Osteoblast (primary cell): ENCODE measurements around the gene PDE1C. TPM values are rescaled to one million over a fixed set of nuclear protein-coding genes. Genes with fewer than 3 reads are reported as not detected.
A peak's percentile ranks its signal among the peaks of the same experiment; 100 is the strongest.

Experiments
- DNase-seq: peaks from one replicate; pipeline ENCODE4 v3.0.0; 2011; ENCODE audit warnings: low spot score, mixed read lengths; ENCODE audit not compliant: insufficient read length; ENCODE audit errors: missing footprints
- H2AFZ ChIP-seq: 2 replicates; pipeline ENCODE4 v1.6.0; 2011; ENCODE audit warnings: mild to moderate bottlenecking, low read length
- H3K27ac ChIP-seq: 2 replicates; pipeline ENCODE4 v1.5.1; 2011; ENCODE audit warnings: mild to moderate bottlenecking, low read depth, low read length, moderate library complexity
- H3K27me3 ChIP-seq: 2 replicates; pipeline ENCODE4 v1.6.0; 2012; ENCODE audit warnings: mild to moderate bottlenecking, control low read depth, inconsistent platforms, low read length, moderate library complexity; ENCODE audit not compliant: insufficient read depth
- H3K36me3 ChIP-seq: 2 replicates; pipeline ENCODE4 v1.5.1; 2011; ENCODE audit warnings: mild to moderate bottlenecking, low read length, control low read depth, moderate library complexity; ENCODE audit not compliant: insufficient read depth
- H3K4me1 ChIP-seq: 2 replicates; pipeline ENCODE4 v1.5.1; 2011; ENCODE audit warnings: mild to moderate bottlenecking, low read length, control low read depth, moderate library complexity; ENCODE audit not compliant: insufficient read depth
- H3K4me2 ChIP-seq: 2 replicates; pipeline ENCODE4 v1.6.0; 2011; ENCODE audit warnings: mild to moderate bottlenecking, low read length; ENCODE audit not compliant: insufficient read depth
- H3K4me3 ChIP-seq: fragments of 200-600 bp; sonication (generic); 3 replicates; pipeline ENCODE4 v1.5.1; 2012; ENCODE audit warnings: mild to moderate bottlenecking, low read length, inconsistent platforms; ENCODE audit not compliant: insufficient read depth
- H3K79me2 ChIP-seq: 2 replicates; pipeline ENCODE4 v1.6.0; 2012; ENCODE audit warnings: mild to moderate bottlenecking, low read length, control low read depth, inconsistent platforms; ENCODE audit not compliant: insufficient read depth
- H3K9me3 ChIP-seq: 2 replicates; pipeline ENCODE4 v1.5.1; 2011; ENCODE audit warnings: low read depth, low read length, control low read depth
- H4K20me1 ChIP-seq: 2 replicates; pipeline ENCODE4 v1.6.0; 2012; ENCODE audit warnings: mild to moderate bottlenecking, low read length, control low read depth; ENCODE audit not compliant: insufficient read depth
- total RNA-seq: library from RNA; depleted of rRNA; stranded (reverse); fragments of >200 nt; gene quantifications from 2 replicates; pipeline ENCODE4 v1.2.3, GENCODE V29; 2012
- TF ChIP-seq, protein P1 (sequence below): IDR thresholded peaks from 2 replicates; pipeline ENCODE4 v1.5.1; 2011; ENCODE audit warnings: mild to moderate bottlenecking, low read depth, low read length, moderate library complexity; ENCODE audit errors: extremely low read depth

Gene PDE1C
- total RNA-seq, 1 donor: 149 TPM

DNA sequence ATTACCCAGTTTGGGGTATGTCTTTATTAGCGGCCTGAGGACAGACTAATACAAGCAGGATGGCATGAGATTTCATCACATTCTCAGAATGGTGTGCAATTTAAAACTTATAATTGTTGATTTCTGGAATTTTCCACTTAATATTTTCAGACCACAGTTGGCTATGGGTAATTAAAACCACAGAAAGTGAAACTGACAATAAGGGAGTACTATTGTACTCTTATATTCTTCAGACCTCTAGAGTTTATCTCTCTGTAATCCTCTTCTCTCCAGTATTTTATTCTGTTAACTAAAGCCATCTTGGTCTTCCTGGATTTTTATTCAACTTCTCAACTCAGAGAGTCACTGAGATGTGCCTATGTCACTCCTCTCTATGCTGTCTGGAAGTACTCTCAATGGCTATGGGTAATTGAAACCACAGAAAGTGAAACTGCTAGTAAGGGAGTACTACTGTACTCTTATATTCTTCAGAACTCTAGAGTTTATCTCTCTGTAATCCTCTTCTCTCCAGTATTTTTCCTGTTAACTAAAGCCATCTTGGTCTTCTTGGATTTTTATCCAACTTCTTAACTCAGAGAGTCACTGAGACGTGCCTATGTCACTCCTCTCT is 264.9 kb downstream of the PDE1C start:
- H3K27me3 ChIP-seq: no peaks in the 10 kb centered on the region
- H3K79me2 ChIP-seq: no peaks in the 10 kb centered on the region
- peaks cover 3% of the 10 kb centered on the region for H3K36me3 ChIP-seq
- no peak overlapping the region for H2AFZ ChIP-seq
- H3K4me1 ChIP-seq: no peaks in the 10 kb centered on the region
- no peaks in the 10 kb centered on the region for H4K20me1 ChIP-seq
- H3K4me3 ChIP-seq: no peak overlapping the region
- H3K4me2 ChIP-seq: peak overlapping the region; percentile 35
- no peak for DNase-seq
- no peak overlapping the region for H3K27ac ChIP-seq
- TF ChIP-seq, protein P1, sequence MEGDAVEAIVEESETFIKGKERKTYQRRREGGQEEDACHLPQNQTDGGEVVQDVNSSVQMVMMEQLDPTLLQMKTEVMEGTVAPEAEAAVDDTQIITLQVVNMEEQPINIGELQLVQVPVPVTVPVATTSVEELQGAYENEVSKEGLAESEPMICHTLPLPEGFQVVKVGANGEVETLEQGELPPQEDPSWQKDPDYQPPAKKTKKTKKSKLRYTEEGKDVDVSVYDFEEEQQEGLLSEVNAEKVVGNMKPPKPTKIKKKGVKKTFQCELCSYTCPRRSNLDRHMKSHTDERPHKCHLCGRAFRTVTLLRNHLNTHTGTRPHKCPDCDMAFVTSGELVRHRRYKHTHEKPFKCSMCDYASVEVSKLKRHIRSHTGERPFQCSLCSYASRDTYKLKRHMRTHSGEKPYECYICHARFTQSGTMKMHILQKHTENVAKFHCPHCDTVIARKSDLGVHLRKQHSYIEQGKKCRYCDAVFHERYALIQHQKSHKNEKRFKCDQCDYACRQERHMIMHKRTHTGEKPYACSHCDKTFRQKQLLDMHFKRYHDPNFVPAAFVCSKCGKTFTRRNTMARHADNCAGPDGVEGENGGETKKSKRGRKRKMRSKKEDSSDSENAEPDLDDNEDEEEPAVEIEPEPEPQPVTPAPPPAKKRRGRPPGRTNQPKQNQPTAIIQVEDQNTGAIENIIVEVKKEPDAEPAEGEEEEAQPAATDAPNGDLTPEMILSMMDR: no peak
- H3K9me3 ChIP-seq: no peaks in the 10 kb centered on the region

DNA sequence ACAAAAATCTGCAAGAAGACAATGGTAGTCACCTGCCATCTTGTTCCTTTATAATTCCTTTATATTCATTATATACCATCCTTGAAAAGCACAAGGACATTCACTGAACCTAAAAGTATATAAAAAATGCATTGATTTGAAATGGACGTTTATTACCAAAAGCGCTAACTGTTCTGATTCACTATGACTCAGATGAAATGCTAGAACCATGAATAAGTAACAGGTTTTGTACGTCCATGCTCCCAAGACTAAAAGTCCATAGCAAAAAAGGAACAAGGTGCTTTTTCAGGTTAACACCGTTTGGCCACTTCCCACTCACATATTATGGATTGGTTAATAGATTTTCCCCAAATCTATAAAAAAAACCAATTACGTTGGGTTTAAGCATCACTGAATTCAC is 273.8 kb downstream of the PDE1C start:
- Histone ChIP-seq H3K27me3 (no peaks in the 10 kb centered on the region), H3K4me3 (no peak overlapping the region), H3K4me1 (peaks cover 5% of the 10 kb centered on the region), H3K27ac (no peak overlapping the region), H3K36me3 (no peaks in the 10 kb centered on the region), H4K20me1 (no peaks in the 10 kb centered on the region), H3K9me3 (no peaks in the 10 kb centered on the region), H3K79me2 (no peaks in the 10 kb centered on the region), H2AFZ (no peak overlapping the region), H3K4me2 (no peak overlapping the region)
- TF ChIP-seq, protein P1: no peak
- no peak for DNase-seq

DNA sequence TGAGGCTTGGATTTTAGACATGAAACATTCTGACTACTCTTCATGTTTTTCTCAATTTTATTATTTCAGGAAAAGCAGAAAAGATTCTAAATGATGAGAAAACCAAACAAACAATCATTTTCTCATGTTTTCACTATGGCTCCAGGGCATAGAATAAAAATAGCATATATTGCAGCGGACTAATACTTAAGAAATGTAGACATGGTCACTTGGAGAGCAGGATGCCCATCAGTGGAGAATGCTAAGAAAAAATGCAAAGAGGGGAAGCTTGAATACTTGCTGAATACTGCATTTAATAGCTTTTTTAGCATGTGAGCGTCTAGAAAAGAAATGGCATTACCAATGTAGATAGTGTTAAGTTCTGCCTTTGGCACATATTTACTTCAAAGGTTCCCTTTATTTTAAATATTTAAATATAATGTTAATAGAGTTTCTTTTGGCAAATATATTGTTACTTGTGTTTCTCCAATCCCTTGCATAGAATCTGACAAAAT is 275.3 kb downstream of the PDE1C start:
- TF ChIP-seq, protein P1: no peak
- Histone ChIP-seq H2AFZ (no peak overlapping the region), H4K20me1 (no peaks in the 10 kb centered on the region), H3K36me3 (peaks cover 1% of the 10 kb centered on the region), H3K27ac (no peak overlapping the region), H3K4me1 (peaks cover 6% of the 10 kb centered on the region), H3K79me2 (no peaks in the 10 kb centered on the region), H3K4me2 (peak overlapping the region; percentile 21), H3K4me3 (no peak overlapping the region), H3K27me3 (no peaks in the 10 kb centered on the region), H3K9me3 (no peaks in the 10 kb centered on the region)
- DNase-seq: no peak

DNA sequence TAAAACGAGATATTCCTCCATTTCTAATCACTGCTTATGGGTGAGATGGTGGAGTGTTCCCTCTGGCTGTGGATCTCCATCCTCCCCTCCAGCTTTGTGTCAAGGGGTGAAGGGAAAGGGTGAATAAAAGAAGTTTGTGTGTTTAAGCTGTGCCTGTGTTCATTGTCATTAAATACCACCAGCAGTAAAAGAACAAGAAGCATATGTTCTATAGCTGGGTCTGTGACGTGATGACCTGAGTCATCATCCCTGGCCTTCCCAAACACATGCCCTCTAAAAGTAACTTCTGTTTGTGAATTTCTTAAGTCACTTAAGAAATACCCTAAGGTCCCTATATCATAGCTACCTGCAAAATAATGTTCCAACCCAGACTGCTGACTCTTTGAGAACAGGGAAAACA is 278.3 kb downstream of the PDE1C start:
- H3K27ac ChIP-seq: no peak overlapping the region
- no peaks in the 10 kb centered on the region for H3K79me2 ChIP-seq
- DNase-seq: peak; percentile 65

More for the DNA sequence above, 278.3 kb downstream of the PDE1C start:
- Histone ChIP-seq H3K36me3 (peaks cover 5% of the 10 kb centered on the region), H3K4me3 (no peak overlapping the region), H3K9me3 (no peaks in the 10 kb centered on the region), H2AFZ (no peak overlapping the region), H3K4me1 (peaks cover 24% of the 10 kb centered on the region), H3K27me3 (no peaks in the 10 kb centered on the region), H4K20me1 (no peaks in the 10 kb centered on the region), H3K4me2 (no peak overlapping the region)
- TF ChIP-seq, protein P1: no peak
